Measurements from ENCODE around the gene C1GALT1. TPM values are rescaled to one million over a fixed set of nuclear protein-coding genes. Genes with fewer than 3 reads are reported as not detected.

The C1GALT1 gene
- total and polyA plus RNA-seq, 2 donors (not counting 3 experiments of a cell fraction or from before 2014, with no cell fraction given) = 18.3 to 31.1 TPM

- Histone ChIP-seq H2AFZ (ENCODE audit: low read depth, low read length) (no peak overlapping the region), H3K27me3 (ENCODE audit: control insufficient read depth in 2 of 2, insufficient read depth in 2 of 2, low read length in 2 of 2) (no peaks in the 10 kb centered on the region), H4K20me1 (replicated peaks; ENCODE audit: control insufficient read depth, extremely low read depth, insufficient read depth, low read length) (no peaks in the 10 kb centered on the region), H3K27ac (ENCODE audit: insufficient read depth, low read depth, low read length) (no peak overlapping the region), H3K9me3 (replicated peaks; ENCODE audit: control insufficient read depth, insufficient read depth, low read length) (no peaks in the 10 kb centered on the region), H3K4me2 (ENCODE audit: insufficient read depth, low read length) (no peak overlapping the region), H3K9ac (replicated peaks; ENCODE audit: extremely low read depth, insufficient read depth, low read length) (no peak overlapping the region), H3K79me2 (ENCODE audit: control insufficient read depth, insufficient read depth, low read length) (no peaks in the 10 kb centered on the region), H3K4me1 (ENCODE audit: control insufficient read depth, extremely low read depth, insufficient read depth, low read length) (no peaks in the 10 kb centered on the region), H3K4me3 (replicated peaks in 1 of 3; ENCODE audit: insufficient read depth in 1 of 3, low read depth in 1 of 3, low read length in 3 of 3) (no peak overlapping the region), H3K9me1 (replicated peaks; ENCODE audit: control insufficient read depth, extremely low read depth, insufficient read depth, low read length) (no peaks in the 10 kb centered on the region), H3K36me3 (ENCODE audit: control insufficient read depth in 2 of 2, extremely low read depth in 1 of 2, insufficient read depth in 2 of 2, low read length in 2 of 2) (no peaks in the 10 kb centered on the region)
- no TSS peak for BruUV-seq (replicated peaks)
- TF ChIP-seq POLR2A (IDR thresholded peaks at IDR 0.05; ENCODE audit: low read depth, low read length) (no peak), FOS (IDR thresholded peaks at IDR 0.05; ENCODE audit: borderline replicate concordance, insufficient read depth, low read length) (no peak), MYC (IDR thresholded peaks at IDR 0.05; ENCODE audit: low read depth, low read length) (no peak), CTCF (IDR thresholded peaks at IDR 0.05; ENCODE audit: extremely low read depth in 1 of 2, insufficient read depth in 1 of 2, low read depth in 1 of 2, low read length in 2 of 2) (no peak), POLR2AphosphoS5 (IDR thresholded peaks at IDR 0.05; ENCODE audit: insufficient read depth, low read depth, low read length) (no peak), JUN (IDR thresholded peaks at IDR 0.05; ENCODE audit: borderline replicate concordance, insufficient read depth, insufficient read length, low read depth) (no peak), MAX (IDR thresholded peaks at IDR 0.05; ENCODE audit: insufficient read depth, insufficient read length) (no peak), EZH2 (IDR thresholded peaks at IDR 0.05; ENCODE audit: borderline replicate concordance, low read depth, low read length, severe bottlenecking) (no peak)
- intact Hi-C loops (cut with micrococcal nuclease) = no loop called here
- FAIRE-seq (no peak), DNase-seq (ENCODE audit: low read depth, low spot score) (no peak)
- CTCF ChIA-PET = no interaction called here
- POLR2A ChIA-PET = no interaction called here
- dilution Hi-C loops (cut with MboI; ENCODE audit: extremely low pct_ligation_motif_present, low sequenced_read_pairs) = no loop called here
Measured at GRCh38 chr7:7134046-7134445, 48.3 kb upstream of the C1GALT1 start.

All from endothelial cell of umbilical vein (primary cell).